NB4 (cell line): ENCODE results near the gene MNDA.

ENCODE experiments used
- DNase-seq: peaks from one replicate; pipeline ENCODE4 v3.0.0; 2010; ENCODE audit warnings: low read depth
- H3K4me3 ChIP-seq: one replicate; pipeline ENCODE4 v1.5.1; 2011; ENCODE audit warnings: mild to moderate bottlenecking, low read depth, low read length, moderate library complexity
- CTCF ChIP-seq: IDR thresholded peaks from one replicate; pipeline ENCODE4 v1.5.1; 2012; ENCODE audit warnings: low read depth, low read length
- MAX ChIP-seq: IDR thresholded peaks from 2 replicates; pipeline ENCODE4 v1.6.1; 2011; ENCODE audit warnings: low read depth, low read length
- MYC ChIP-seq: IDR thresholded peaks from 2 replicates; pipeline ENCODE4 v1.6.1; 2011; ENCODE audit warnings: low read depth, low read length
- POLR2A ChIP-seq: IDR thresholded peaks from 2 replicates; pipeline ENCODE4 v1.6.1; 2011; ENCODE audit warnings: mild to moderate bottlenecking; ENCODE audit not compliant: insufficient read length; ENCODE audit errors: extremely low read depth

The MNDA gene

GRCh38 chr1:158801396-158801795, 29.8 kb upstream of the MNDA start:
- DNase-seq: peak; percentile 22
- no peak for TF ChIP-seq MAX
- no peak for TF ChIP-seq MYC
- TF ChIP-seq CTCF: no peak
- TF ChIP-seq POLR2A: no peak
- no peak overlapping the region for H3K4me3 ChIP-seq

GRCh38 chr1:158803678-158804077, 27.5 kb upstream of the MNDA start:
- H3K4me3 ChIP-seq: no peak overlapping the region
- TF ChIP-seq MYC (no peak), CTCF (no peak), MAX (no peak), POLR2A (no peak)
- DNase-seq: no peak

- DNase-seq: no peak
- TF ChIP-seq CTCF (no peak), MYC (no peak), POLR2A (no peak), MAX (no peak)
- H3K4me3 ChIP-seq: no peak overlapping the region
These were observed 24.1 kb upstream of the MNDA start for GRCh38 chr1:158806916-158807536.

- TF ChIP-seq POLR2A: no peak
- no peak overlapping the region for H3K4me3 ChIP-seq
- peak; percentile 54 for DNase-seq
These were observed 21.9 kb upstream of the MNDA start for GRCh38 chr1:158809256-158809655.

GRCh38 chr1:158809862-158810261, 21.3 kb upstream of the MNDA start:
- peak; percentile 86 for DNase-seq
- H3K4me3 ChIP-seq: peak overlapping the region; percentile 49
- TF ChIP-seq MAX (no peak), MYC (no peak), POLR2A (no peak), CTCF (no peak)

GRCh38 chr1:158810311-158810710, 20.8 kb upstream of the MNDA start:
- TF ChIP-seq MAX (no peak), POLR2A (no peak), MYC (no peak; the same call in 1 of the 2 replicates), CTCF (no peak)
- H3K4me3 ChIP-seq: peak overlapping the region; percentile 39
- peak; percentile 96 for DNase-seq
